Spleen (tissue), 7 donors: ENCODE data around the gene TP53TG5.

Source experiments
- CTCF ChIP-seq, 11 experiments: fragments of 200-600 bp in 7 of 11; fragments of 450-650 bp in 4 of 11; sonication (generic) in 4 of 11; IDR thresholded peaks in 8 of 11; conservative IDR thresholded peaks in 3 of 11; 1 replicate in 7 of 11; 2 replicates in 4 of 11; pipeline versions ENCODE4 v1.4.0 to v1.8.0; 2016 to 2021; ENCODE audit warnings: antibody characterized with exemption in 11 of 11, inconsistent platforms in 4 of 11, mild to moderate bottlenecking in 1 of 11
- POLR2A ChIP-seq, 3 donors: fragments of 450-650 bp; IDR thresholded peaks; one replicate each; pipeline ENCODE4 v1.5.1; 2017; ENCODE audit warnings: antibody characterized with exemption in 3 of 3, mild to moderate bottlenecking in 1 of 3
- donor health status: DM: no; HTN: no; CAD: no; lungs with moderate emphysema.
- donor health status: DM: no; HTN: no; CAD: no.
- donor health status: DM: no; HTN: no; CAD: no.

DNA sequence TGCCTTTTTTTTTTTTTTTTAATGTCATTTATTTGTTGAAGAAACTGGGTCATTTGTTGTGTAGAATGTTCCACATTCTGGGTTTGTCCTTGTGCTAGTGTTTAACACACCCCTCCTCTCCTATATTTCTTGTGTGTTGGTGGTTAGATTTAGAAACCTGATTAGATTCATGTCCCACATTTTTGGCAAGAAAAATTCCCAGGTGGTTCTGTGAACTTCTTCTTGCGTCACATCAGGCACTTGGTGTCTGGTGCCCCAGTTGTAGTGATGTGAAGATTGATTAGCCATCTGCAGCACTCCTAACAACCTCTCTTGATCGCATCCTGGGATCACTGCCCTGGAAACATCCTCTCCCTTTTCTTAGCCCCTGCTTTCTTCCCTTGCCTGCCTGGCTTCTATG, 45.6 kb upstream of the TP53TG5 start:
- TF ChIP-seq CTCF (IDR thresholded peaks at IDR 0.05 in 8 of 11, conservative IDR thresholded peaks at IDR 0.05 in 3 of 11) (no peak), POLR2A (IDR thresholded peaks at IDR 0.05) (no peak)
